RPMI8226 (cell line): ENCODE data around the gene DRG2.

Experiments
- DNase-seq: peaks from one replicate; pipeline ENCODE4 v3.0.0-alpha.2; 2015

Gene DRG2

DNA sequence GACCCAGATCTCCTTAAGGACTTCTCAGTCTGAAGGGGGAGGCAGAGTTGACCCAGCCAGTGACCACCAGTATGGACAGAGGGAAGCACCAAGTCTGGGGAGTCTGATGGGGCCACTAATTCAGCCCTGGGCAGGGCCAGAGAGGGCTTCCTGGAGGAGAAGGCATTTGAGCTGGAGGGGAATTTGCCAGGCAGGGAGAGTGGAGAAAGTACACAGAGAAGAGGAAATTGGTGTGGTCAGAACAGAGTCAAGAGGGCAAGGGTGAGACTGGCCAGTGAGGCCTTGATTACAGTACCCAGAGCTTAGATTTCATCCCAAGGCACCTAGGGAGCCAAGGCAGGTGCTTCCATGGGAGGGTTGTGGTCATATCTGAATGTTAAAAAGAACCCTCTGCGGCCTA lies 57.1 kb downstream of the DRG2 start:
- no peak for DNase-seq

DNA sequence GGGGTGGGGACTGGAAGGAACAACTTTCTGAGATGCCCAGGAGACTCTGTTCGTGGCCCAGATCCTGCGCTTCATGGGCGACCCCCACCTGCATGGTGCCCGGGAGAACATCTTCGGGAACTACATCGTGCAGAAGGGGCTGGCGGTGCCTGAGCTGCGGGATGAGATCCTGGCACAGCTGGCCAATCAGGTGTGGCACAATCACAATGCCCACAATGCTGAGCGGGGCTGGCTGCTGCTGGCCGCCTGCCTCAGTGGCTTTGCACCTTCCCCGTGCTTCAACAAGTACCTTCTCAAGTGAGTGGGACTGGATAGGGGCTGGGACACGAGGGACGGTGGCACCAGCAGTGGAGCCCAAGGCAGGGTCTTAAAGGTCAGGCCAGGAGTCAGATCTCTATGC lies 58.1 kb downstream of the DRG2 start:
- DNase-seq, result no peak

DNA sequence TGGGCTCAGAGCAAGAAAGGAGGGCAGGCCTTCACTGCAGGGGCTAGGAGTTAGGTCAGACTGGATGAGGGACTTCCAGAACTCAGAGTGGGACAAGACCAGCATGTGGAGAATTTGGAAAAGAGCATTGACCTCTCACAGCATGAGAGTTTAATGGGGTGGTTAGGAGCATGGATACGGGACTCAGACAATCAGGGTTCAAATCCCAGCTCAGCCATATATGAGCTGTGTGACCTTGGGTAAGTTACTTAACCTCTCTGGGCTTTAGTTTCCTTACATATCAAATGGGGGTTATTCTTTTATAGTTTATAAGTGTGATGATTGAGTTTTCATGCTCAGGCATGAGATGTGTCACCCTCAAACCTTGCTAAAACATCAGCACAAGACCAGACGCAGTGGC lies 58.5 kb downstream of the DRG2 start:
- DNase-seq, result no peak

DNA sequence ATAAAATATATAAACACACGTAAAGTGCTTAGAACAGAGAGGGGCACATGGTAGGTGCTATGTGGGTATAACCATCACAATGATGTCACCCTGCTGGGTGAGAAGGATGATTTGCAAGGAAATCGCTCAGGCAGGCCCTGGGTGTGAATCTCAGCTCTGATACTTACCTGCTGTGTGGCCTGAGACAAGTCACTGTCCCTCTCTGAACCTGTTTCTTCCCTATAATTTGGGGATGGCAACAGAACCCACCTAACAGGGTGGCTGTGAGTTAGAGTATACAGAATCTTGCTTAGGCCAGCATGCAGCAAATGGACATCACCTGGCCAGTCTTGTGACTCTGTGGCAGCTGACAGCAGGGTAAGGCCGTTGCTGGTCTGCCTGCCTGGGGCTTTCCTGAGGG lies 59.2 kb downstream of the DRG2 start:
- no peak for DNase-seq

DNA sequence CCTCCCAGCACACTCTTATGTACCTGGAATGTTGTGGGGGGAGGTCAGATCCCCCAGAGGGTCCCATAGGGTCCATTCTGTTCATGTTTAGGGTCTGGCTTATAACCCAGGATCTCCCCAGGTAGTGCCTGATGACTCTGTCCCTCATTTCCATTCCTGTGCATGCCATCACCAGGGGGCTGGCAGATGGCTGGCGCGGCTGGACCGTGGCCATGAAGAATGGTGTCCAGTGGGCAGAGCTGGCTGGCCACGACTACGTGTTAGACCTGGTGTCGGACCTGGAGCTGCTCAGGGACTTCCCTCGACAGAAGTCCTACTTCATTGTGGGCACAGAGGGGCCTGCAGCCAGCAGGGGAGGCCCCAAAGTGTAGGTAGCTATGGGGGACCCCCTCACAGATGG lies 60.8 kb downstream of the DRG2 start:
- no peak for DNase-seq

DNA sequence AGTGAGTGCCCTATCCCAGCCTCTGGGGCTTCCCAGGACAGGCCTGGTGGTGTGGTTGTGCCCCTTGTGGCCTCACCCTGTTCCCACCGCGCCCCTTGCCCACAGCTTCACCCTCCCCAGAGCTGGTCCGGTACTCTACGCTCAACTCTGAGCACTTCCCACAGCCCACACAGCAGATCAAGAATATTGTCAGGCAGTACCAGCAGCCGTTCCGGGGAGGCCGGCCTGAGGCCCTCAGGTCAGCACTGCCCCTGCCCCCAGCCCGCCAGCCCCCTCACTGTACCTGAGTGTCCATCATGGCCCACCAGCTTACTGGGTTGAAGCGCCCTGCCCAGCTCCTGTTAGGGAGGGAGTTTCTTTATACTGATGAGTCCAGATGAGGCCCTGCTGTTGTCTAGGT lies 63.5 kb downstream of the DRG2 start:
- no peak for DNase-seq

DNA sequence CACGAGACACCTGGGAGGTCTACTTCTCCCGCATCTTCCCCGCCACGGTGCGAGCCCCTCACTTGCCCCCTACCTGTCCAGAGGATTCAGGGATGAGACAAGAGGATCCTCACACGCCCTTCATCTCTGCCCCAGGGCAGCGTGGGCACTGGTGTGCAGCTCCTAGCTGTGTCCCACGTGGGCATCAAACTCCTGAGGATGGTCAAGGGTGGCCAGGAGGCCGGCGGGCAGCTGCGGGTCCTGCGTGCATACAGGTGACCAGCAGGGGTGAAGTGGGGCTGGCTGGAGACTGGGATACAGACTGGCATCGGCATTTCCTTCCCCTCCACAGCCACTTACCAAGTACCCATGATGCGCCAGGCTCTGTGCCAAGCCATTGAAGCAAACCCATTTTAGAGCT lies 67.4 kb downstream of the DRG2 start:
- DNase-seq, result no peak

DNA sequence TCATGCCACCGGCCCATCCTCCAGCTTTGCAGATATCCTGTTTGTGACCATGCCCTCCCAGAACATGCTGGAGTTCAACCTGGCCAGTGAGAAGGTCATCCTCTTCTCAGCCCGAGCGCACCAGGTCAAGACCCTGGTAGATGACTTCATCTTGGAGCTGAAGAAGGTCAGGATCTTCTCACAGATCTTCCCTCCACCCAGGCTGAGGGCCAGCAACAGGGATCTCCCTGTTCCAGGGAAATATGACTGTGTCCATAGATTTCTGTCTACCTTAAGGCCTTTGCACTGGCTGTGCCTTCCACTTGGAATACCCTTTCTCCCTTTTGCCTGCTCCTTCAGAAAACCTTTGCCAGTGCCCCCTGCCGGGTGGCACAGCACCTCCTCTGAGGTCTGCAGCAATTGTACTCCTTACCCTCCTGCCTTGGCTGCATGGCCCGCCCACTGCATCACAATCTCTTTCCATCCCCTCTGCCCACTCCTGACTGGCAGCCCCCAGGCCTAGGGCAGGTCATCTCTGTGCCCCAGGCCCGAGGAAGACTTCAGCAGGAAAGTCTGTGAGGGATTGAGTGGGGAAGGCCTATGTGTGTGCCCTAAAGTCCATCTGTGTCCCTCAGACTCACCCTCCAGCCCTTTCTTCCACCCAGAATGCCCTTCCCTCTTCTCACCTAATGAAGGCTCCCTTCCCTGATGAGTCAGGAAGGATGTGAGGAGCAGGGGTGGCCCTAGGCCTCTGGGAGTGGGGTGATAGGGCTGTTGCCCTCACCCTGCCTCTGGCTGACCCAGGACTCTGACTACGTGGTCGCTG lies 68.6 kb downstream of the DRG2 start:
- no peak for DNase-seq

DNA sequence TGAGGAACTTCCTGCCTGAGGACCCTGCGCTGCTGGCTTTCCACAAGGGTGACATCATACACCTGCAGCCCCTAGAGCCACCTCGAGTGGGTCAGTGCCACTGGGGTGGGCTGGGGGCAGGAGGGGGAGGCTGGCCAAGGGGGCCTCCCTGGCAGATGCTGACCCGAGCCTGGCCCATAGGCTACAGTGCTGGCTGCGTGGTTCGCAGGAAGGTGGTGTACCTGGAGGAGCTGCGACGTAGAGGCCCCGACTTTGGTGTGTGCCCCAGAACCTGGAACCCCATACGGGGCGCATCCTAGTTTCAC lies 69.2 kb downstream of the DRG2 start:
- DNase-seq, result no peak
